WTC11 (cell line): ENCODE data around the gene TCN2.

Experiments used
- CREB1 ChIP-seq: sonication (generic); formaldehyde crosslinking; IDR thresholded peaks from 2 replicates; pipeline ENCODE4 v1.8.0; 2023; ENCODE audit warnings: mild to moderate bottlenecking, missing genetic modification reagents
- GTF2I ChIP-seq: fragments of 250-450 bp; sonication (Bioruptor Pico); conservative IDR thresholded peaks from 2 replicates; pipeline ENCODE4 v1.4.0; 2021; ENCODE audit warnings: mild to moderate bottlenecking
- NFE2L1 ChIP-seq: sonication (generic); formaldehyde crosslinking; IDR thresholded peaks from 2 replicates; pipeline ENCODE4 v1.8.1; 2023; ENCODE audit warnings: missing genetic modification reagents
- TF ChIP-seq, protein P1 (sequence below): sonication (generic); formaldehyde crosslinking; IDR thresholded peaks from 2 replicates; pipeline ENCODE4 v1.8.1; 2023; ENCODE audit warnings: mild to moderate bottlenecking, missing genetic modification reagents
- TF ChIP-seq, protein P2 (sequence below): fragments of 200-600 bp; IDR thresholded peaks from 2 replicates; pipeline ENCODE4 v1.8.0; 2022; ENCODE audit warnings: antibody characterized with exemption

DNA sequence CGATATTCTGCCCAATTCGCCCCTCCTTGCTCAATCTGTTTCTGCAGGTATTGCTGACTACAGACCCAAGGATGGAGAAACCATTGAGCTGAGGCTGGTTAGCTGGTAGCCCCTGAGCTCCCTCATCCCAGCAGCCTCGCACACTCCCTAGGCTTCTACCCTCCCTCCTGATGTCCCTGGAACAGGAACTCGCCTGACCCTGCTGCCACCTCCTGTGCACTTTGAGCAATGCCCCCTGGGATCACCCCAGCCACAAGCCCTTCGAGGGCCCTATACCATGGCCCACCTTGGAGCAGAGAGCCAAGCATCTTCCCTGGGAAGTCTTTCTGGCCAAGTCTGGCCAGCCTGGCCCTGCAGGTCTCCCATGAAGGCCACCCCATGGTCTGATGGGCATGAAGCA is 19.4 kb downstream of the TCN2 start:
- TF ChIP-seq, protein P1, sequence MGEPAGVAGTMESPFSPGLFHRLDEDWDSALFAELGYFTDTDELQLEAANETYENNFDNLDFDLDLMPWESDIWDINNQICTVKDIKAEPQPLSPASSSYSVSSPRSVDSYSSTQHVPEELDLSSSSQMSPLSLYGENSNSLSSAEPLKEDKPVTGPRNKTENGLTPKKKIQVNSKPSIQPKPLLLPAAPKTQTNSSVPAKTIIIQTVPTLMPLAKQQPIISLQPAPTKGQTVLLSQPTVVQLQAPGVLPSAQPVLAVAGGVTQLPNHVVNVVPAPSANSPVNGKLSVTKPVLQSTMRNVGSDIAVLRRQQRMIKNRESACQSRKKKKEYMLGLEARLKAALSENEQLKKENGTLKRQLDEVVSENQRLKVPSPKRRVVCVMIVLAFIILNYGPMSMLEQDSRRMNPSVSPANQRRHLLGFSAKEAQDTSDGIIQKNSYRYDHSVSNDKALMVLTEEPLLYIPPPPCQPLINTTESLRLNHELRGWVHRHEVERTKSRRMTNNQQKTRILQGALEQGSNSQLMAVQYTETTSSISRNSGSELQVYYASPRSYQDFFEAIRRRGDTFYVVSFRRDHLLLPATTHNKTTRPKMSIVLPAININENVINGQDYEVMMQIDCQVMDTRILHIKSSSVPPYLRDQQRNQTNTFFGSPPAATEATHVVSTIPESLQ (CRISPR knock-in tag), result no peak
- TF ChIP-seq, protein P2, sequence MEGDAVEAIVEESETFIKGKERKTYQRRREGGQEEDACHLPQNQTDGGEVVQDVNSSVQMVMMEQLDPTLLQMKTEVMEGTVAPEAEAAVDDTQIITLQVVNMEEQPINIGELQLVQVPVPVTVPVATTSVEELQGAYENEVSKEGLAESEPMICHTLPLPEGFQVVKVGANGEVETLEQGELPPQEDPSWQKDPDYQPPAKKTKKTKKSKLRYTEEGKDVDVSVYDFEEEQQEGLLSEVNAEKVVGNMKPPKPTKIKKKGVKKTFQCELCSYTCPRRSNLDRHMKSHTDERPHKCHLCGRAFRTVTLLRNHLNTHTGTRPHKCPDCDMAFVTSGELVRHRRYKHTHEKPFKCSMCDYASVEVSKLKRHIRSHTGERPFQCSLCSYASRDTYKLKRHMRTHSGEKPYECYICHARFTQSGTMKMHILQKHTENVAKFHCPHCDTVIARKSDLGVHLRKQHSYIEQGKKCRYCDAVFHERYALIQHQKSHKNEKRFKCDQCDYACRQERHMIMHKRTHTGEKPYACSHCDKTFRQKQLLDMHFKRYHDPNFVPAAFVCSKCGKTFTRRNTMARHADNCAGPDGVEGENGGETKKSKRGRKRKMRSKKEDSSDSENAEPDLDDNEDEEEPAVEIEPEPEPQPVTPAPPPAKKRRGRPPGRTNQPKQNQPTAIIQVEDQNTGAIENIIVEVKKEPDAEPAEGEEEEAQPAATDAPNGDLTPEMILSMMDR, result no peak
- no peak for TF ChIP-seq GTF2I (CRISPR knock-in tag)
- no peak for TF ChIP-seq NFE2L1 (CRISPR knock-in tag)
- TF ChIP-seq CREB1 (CRISPR knock-in tag), result no peak
